Mucosa of stomach (tissue), 1 donor: ENCODE data around the gene ABCG1.
A peak's percentile ranks its signal among the peaks of the same experiment; 100 is the strongest.

Experiments used
- H3K27me3 ChIP-seq: one replicate; pipeline ENCODE4 v1.7.0; 2013; ENCODE audit warnings: mild to moderate bottlenecking, low read length; ENCODE audit not compliant: control insufficient read depth, insufficient read depth
- H3K36me3 ChIP-seq: one replicate; pipeline ENCODE4 v1.7.0; 2013; ENCODE audit warnings: low read length; ENCODE audit not compliant: control insufficient read depth, insufficient read depth
- H3K4me1 ChIP-seq: one replicate; pipeline ENCODE4 v1.7.0; 2013; ENCODE audit warnings: mild to moderate bottlenecking, low read length; ENCODE audit not compliant: control insufficient read depth, insufficient read depth
- H3K4me3 ChIP-seq: one replicate; pipeline ENCODE4 v1.7.0; 2013; ENCODE audit warnings: low read length
- H3K9ac ChIP-seq: one replicate; pipeline ENCODE4 v1.7.0; 2013; ENCODE audit warnings: mild to moderate bottlenecking, low read length, moderate library complexity
- H3K9me3 ChIP-seq: one replicate; pipeline ENCODE4 v1.7.0; 2013; ENCODE audit warnings: mild to moderate bottlenecking, low read length, moderate library complexity; ENCODE audit not compliant: control insufficient read depth
- donor health status: Pancreatic carcinoma.

The ABCG1 gene

GRCh38 chr21:42330380-42331371 lies 111.7 kb downstream of the ABCG1 start:
- Histone ChIP-seq H3K36me3 (no peaks in the 10 kb centered on the region), H3K9me3 (peaks cover 6% of the 10 kb centered on the region), H3K27me3 (no peaks in the 10 kb centered on the region), H3K9ac (no peak overlapping the region), H3K4me1 (peaks cover 18% of the 10 kb centered on the region), H3K4me3 (no peak overlapping the region)

GRCh38 chr21:42331660-42332059 lies 112.7 kb downstream of the ABCG1 start:
- Histone ChIP-seq H3K9me3 (peaks cover 6% of the 10 kb centered on the region), H3K4me3 (no peak overlapping the region), H3K9ac (no peak overlapping the region), H3K36me3 (no peaks in the 10 kb centered on the region), H3K27me3 (no peaks in the 10 kb centered on the region), H3K4me1 (peaks cover 18% of the 10 kb centered on the region)

GRCh38 chr21:42332557-42333317 lies 113.8 kb downstream of the ABCG1 start:
- peaks cover 19% of the 10 kb centered on the region for H3K4me1 ChIP-seq
- H3K9ac ChIP-seq = no peak overlapping the region
- H3K9me3 ChIP-seq = peaks cover 6% of the 10 kb centered on the region
- H3K4me3 ChIP-seq = no peak overlapping the region
- H3K36me3 ChIP-seq = no peaks in the 10 kb centered on the region
- H3K27me3 ChIP-seq = no peaks in the 10 kb centered on the region

- H3K4me1 ChIP-seq = peaks cover 18% of the 10 kb centered on the region
- H3K27me3 ChIP-seq = no peaks in the 10 kb centered on the region
- H3K9me3 ChIP-seq = peaks cover 6% of the 10 kb centered on the region
- no peak overlapping the region for H3K4me3 ChIP-seq
- no peaks in the 10 kb centered on the region for H3K36me3 ChIP-seq
- no peak overlapping the region for H3K9ac ChIP-seq
These were observed 117.1 kb downstream of the ABCG1 start for GRCh38 chr21:42336054-42336453.

- Histone ChIP-seq H3K9ac (no peak overlapping the region), H3K4me1 (peaks cover 13% of the 10 kb centered on the region), H3K4me3 (no peak overlapping the region), H3K27me3 (no peaks in the 10 kb centered on the region), H3K36me3 (no peaks in the 10 kb centered on the region), H3K9me3 (no peaks in the 10 kb centered on the region)
These were observed 118.3 kb downstream of the ABCG1 start for GRCh38 chr21:42337276-42337675.

- Histone ChIP-seq H3K4me3 (peak overlapping the region; percentile 1), H3K36me3 (no peaks in the 10 kb centered on the region), H3K27me3 (no peaks in the 10 kb centered on the region), H3K4me1 (peaks cover 13% of the 10 kb centered on the region), H3K9me3 (no peaks in the 10 kb centered on the region), H3K9ac (peak overlapping the region; percentile 55)
These were observed 119.1 kb downstream of the ABCG1 start for GRCh38 chr21:42337830-42338728.

GRCh38 chr21:42338729-42339715 lies 120.1 kb downstream of the ABCG1 start:
- Histone ChIP-seq H3K27me3 (no peaks in the 10 kb centered on the region), H3K36me3 (no peaks in the 10 kb centered on the region), H3K4me1 (peaks cover 13% of the 10 kb centered on the region), H3K9me3 (no peaks in the 10 kb centered on the region), H3K9ac (peak overlapping the region; percentile 55), H3K4me3 (no peak overlapping the region)

GRCh38 chr21:42340187-42341050 lies 121.5 kb downstream of the ABCG1 start:
- Histone ChIP-seq H3K9me3 (no peaks in the 10 kb centered on the region), H3K4me1 (peaks cover 13% of the 10 kb centered on the region), H3K27me3 (no peaks in the 10 kb centered on the region), H3K4me3 (no peak overlapping the region), H3K9ac (no peak overlapping the region), H3K36me3 (no peaks in the 10 kb centered on the region)

- no peak overlapping the region for H3K9ac ChIP-seq
- no peaks in the 10 kb centered on the region for H3K9me3 ChIP-seq
- H3K4me3 ChIP-seq = no peak overlapping the region
- H3K36me3 ChIP-seq = no peaks in the 10 kb centered on the region
- no peaks in the 10 kb centered on the region for H3K27me3 ChIP-seq
- peaks cover 20% of the 10 kb centered on the region for H3K4me1 ChIP-seq
These were observed 123.0 kb downstream of the ABCG1 start for GRCh38 chr21:42341776-42342542.

- peaks cover 16% of the 10 kb centered on the region for H3K4me1 ChIP-seq
- H3K9me3 ChIP-seq = no peaks in the 10 kb centered on the region
- H3K9ac ChIP-seq = no peak overlapping the region
- H3K36me3 ChIP-seq = no peaks in the 10 kb centered on the region
- no peak overlapping the region for H3K4me3 ChIP-seq
- no peaks in the 10 kb centered on the region for H3K27me3 ChIP-seq
These were observed 124.2 kb downstream of the ABCG1 start for GRCh38 chr21:42343101-42343500.
